Measurements from ENCODE around the gene SAMSN1. TPM values are rescaled to one million over a fixed set of nuclear protein-coding genes. Genes with fewer than 3 reads are reported as not detected.

SAMSN1 gene
- polyA plus RNA-seq, 1 of the 3 experiments (the other 2 are of a cell fraction): not detected

DNA sequence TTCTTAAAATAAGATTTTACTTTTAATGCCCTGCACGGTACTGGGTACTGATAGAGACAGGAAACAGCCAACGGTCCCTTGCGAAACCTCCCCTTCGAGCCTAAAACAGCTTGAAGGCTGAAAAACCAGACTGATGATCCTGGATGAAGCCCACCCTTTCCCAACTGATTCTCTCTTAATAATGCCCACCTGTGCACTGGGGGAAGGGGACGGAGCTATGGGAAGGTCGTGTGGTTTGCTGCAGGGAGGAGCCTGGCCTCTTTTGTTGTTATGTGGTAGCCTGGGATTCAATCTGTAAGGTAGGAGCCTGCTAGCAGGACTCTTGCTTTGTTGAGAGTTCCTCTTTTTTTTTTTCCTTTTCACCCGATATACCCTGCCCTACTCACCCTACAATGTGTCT lies 25.6 kb downstream of the SAMSN1 start:
- POLR2A ChIA-PET: no interaction called here
- H3K27ac ChIP-seq (ENCODE audit: low read depth in 2 of 2, low read length in 1 of 2): no peak overlapping the region
- CTCF ChIA-PET: no interaction called here
- H3K4me3 ChIP-seq (ENCODE audit: low read depth in 2 of 2, low read length in 1 of 2): no peak overlapping the region
- H4K20me1 ChIP-seq (ENCODE audit: insufficient read depth): no peaks in the 10 kb centered on the region
- H3K36me3 ChIP-seq (replicated peaks in 1 of 2; ENCODE audit: control insufficient read depth in 1 of 2, insufficient read depth in 2 of 2, low read length in 1 of 2): no peaks in the 10 kb centered on the region
- no peaks in the 10 kb centered on the region for H3K9me2 ChIP-seq
- no peak for TF ChIP-seq MXI1 (IDR thresholded peaks at IDR 0.05; ENCODE audit: low read depth, low read length)
- no peak for TF ChIP-seq TCF12 (IDR thresholded peaks at IDR 0.05)
- TF ChIP-seq RXRA (IDR thresholded peaks at IDR 0.05; ENCODE audit: borderline replicate concordance, low read depth): no peak
- no peak for TF ChIP-seq EP300 (IDR thresholded peaks at IDR 0.05; ENCODE audit: borderline replicate concordance in 1 of 2, low read depth in 1 of 2, low read length in 1 of 2)
- TF ChIP-seq, protein P1, sequence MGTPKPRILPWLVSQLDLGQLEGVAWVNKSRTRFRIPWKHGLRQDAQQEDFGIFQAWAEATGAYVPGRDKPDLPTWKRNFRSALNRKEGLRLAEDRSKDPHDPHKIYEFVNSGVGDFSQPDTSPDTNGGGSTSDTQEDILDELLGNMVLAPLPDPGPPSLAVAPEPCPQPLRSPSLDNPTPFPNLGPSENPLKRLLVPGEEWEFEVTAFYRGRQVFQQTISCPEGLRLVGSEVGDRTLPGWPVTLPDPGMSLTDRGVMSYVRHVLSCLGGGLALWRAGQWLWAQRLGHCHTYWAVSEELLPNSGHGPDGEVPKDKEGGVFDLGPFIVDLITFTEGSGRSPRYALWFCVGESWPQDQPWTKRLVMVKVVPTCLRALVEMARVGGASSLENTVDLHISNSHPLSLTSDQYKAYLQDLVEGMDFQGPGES (IDR thresholded peaks at IDR 0.05; ENCODE audit: low read depth, low read length): no peak
- no peak for TF ChIP-seq NRF1 (IDR thresholded peaks at IDR 0.05; ENCODE audit: low read depth, low read length)
- TF ChIP-seq GABPA (IDR thresholded peaks at IDR 0.05; ENCODE audit: low read depth): no peak
- TF ChIP-seq JUND (IDR thresholded peaks at IDR 0.05): no peak
- no peak for TF ChIP-seq POLR2AphosphoS5 (IDR thresholded peaks at IDR 0.05; ENCODE audit: low read depth, low read length)
- TF ChIP-seq, protein P2, sequence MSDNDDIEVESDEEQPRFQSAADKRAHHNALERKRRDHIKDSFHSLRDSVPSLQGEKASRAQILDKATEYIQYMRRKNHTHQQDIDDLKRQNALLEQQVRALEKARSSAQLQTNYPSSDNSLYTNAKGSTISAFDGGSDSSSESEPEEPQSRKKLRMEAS (IDR thresholded peaks at IDR 0.05; ENCODE audit: low read depth): no peak
- TF ChIP-seq, protein P3, sequence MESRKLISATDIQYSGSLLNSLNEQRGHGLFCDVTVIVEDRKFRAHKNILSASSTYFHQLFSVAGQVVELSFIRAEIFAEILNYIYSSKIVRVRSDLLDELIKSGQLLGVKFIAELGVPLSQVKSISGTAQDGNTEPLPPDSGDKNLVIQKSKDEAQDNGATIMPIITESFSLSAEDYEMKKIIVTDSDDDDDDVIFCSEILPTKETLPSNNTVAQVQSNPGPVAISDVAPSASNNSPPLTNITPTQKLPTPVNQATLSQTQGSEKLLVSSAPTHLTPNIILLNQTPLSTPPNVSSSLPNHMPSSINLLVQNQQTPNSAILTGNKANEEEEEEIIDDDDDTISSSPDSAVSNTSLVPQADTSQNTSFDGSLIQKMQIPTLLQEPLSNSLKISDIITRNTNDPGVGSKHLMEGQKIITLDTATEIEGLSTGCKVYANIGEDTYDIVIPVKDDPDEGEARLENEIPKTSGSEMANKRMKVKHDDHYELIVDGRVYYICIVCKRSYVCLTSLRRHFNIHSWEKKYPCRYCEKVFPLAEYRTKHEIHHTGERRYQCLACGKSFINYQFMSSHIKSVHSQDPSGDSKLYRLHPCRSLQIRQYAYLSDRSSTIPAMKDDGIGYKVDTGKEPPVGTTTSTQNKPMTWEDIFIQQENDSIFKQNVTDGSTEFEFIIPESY (IDR thresholded peaks at IDR 0.05; ENCODE audit: borderline replicate concordance, low read depth): no peak
- TF ChIP-seq SIN3A (IDR thresholded peaks at IDR 0.05; ENCODE audit: borderline replicate concordance, low read depth, low read length): no peak
- TF ChIP-seq, protein P4, sequence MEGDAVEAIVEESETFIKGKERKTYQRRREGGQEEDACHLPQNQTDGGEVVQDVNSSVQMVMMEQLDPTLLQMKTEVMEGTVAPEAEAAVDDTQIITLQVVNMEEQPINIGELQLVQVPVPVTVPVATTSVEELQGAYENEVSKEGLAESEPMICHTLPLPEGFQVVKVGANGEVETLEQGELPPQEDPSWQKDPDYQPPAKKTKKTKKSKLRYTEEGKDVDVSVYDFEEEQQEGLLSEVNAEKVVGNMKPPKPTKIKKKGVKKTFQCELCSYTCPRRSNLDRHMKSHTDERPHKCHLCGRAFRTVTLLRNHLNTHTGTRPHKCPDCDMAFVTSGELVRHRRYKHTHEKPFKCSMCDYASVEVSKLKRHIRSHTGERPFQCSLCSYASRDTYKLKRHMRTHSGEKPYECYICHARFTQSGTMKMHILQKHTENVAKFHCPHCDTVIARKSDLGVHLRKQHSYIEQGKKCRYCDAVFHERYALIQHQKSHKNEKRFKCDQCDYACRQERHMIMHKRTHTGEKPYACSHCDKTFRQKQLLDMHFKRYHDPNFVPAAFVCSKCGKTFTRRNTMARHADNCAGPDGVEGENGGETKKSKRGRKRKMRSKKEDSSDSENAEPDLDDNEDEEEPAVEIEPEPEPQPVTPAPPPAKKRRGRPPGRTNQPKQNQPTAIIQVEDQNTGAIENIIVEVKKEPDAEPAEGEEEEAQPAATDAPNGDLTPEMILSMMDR (IDR thresholded peaks at IDR 0.05): no peak
- no peak for TF ChIP-seq FOXJ3 (CRISPR knock-in tag; IDR thresholded peaks at IDR 0.05)
- TF ChIP-seq NFIC (IDR thresholded peaks at IDR 0.05; ENCODE audit: borderline replicate concordance): no peak
- H2AFZ ChIP-seq (ENCODE audit: low read depth): no peak overlapping the region
- no peaks in the 10 kb centered on the region for H3K9me3 ChIP-seq
- WGBS (ENCODE audit: low lambda C conversion rate): 24% methylated on average over 7 of the region's 7 CpGs
- DNase-seq: no peak
- no peak overlapping the region for H3K4me2 ChIP-seq
- no peaks in the 10 kb centered on the region for H3K27me3 ChIP-seq (ENCODE audit: insufficient read depth)
- no peak overlapping the region for H3K9ac ChIP-seq
- no peaks in the 10 kb centered on the region for H3K4me1 ChIP-seq (ENCODE audit: control insufficient read depth in 1 of 2, insufficient read depth in 2 of 2, low read depth in 1 of 2, low read length in 1 of 2)
- no peaks in the 10 kb centered on the region for H3F3A ChIP-seq (replicated peaks; ENCODE audit: insufficient read depth)
- H3K79me2 ChIP-seq (ENCODE audit: insufficient read depth): no peaks in the 10 kb centered on the region

Measured in SK-N-SH (cell line).